GM12878 (cell line): Measurements from ENCODE around the gene SPAG9. TPM values are rescaled to one million over a fixed set of nuclear protein-coding genes. Genes with fewer than 3 reads are reported as not detected.
A peak's percentile ranks its signal among the peaks of the same experiment; 100 is the strongest.

Experiments used
- BRCA1 ChIP-seq: IDR thresholded peaks from 2 replicates; pipeline ENCODE4 v1.6.1; 2011; ENCODE audit warnings: low read depth, low read length, improper control_type of control experiment
- CBFB ChIP-seq: IDR thresholded peaks from 2 replicates; pipeline ENCODE4 v1.6.1; 2016; ENCODE audit warnings: antibody characterized with exemption, low read depth
- CBX5 ChIP-seq: sonication (generic); IDR thresholded peaks from 2 replicates; pipeline ENCODE4 v1.6.1; 2016; ENCODE audit warnings: low read depth, moderate library complexity, mild to moderate bottlenecking, inconsistent platforms
- DPF2 ChIP-seq: fragments of 450-650 bp; IDR thresholded peaks from 2 replicates; pipeline ENCODE4 v1.6.1; 2017; ENCODE audit warnings: mild to moderate bottlenecking
- EED ChIP-seq: sonication (generic); IDR thresholded peaks from 2 replicates; pipeline ENCODE4 v1.6.1; 2016; ENCODE audit warnings: antibody characterized with exemption, low read depth
- EP300 ChIP-seq, 2 experiments: fragments of 150-350 bp in 1 of 2; IDR thresholded peaks; 2 replicates each; pipeline ENCODE4 v1.6.1; 2011 to 2012; ENCODE audit warnings: low read depth in 2 of 2, low read length in 2 of 2, borderline replicate concordance in 1 of 2, improper control_type of control experiment in 1 of 2, inconsistent platforms in 1 of 2; ENCODE audit not compliant: control insufficient read depth in 1 of 2
- EZH2 ChIP-seq: IDR thresholded peaks from 2 replicates; pipeline ENCODE4 v1.6.1; 2012; ENCODE audit warnings: low read depth, mild to moderate bottlenecking, control low read depth, inconsistent platforms, low read length, borderline replicate concordance; ENCODE audit not compliant: control insufficient read depth
- FOXM1 ChIP-seq: IDR thresholded peaks from 2 replicates; pipeline ENCODE4 v1.6.1; 2012; ENCODE audit warnings: low read depth, mild to moderate bottlenecking, inconsistent platforms, low read length, moderate library complexity
- HDGF ChIP-seq: fragments of 450-650 bp; IDR thresholded peaks from 2 replicates; pipeline ENCODE4 v1.6.1; 2016; ENCODE audit warnings: antibody characterized with exemption
- JUND ChIP-seq: IDR thresholded peaks from 2 replicates; pipeline ENCODE4 v1.6.1; 2012; ENCODE audit warnings: low read depth, mild to moderate bottlenecking, low read length, improper control_type of control experiment, moderate library complexity
- MXI1 ChIP-seq: fragments of 150-350 bp; IDR thresholded peaks from 2 replicates; pipeline ENCODE4 v1.6.1; 2011; ENCODE audit warnings: low read depth, mild to moderate bottlenecking, inconsistent platforms, low read length, improper control_type of control experiment
- MYB ChIP-seq: fragments of 150-350 bp; IDR thresholded peaks from 2 replicates; pipeline ENCODE4 v1.6.1; 2014; ENCODE audit warnings: mild to moderate bottlenecking, low read depth, low read length, borderline replicate concordance
- NBN ChIP-seq: fragments of 450-650 bp; IDR thresholded peaks from 2 replicates; pipeline ENCODE4 v1.6.1; 2016
- NR2F1 ChIP-seq: fragments of 450-650 bp; conservative IDR thresholded peaks from 2 replicates; pipeline ENCODE4 v1.6.1; 2017; ENCODE audit warnings: mild to moderate bottlenecking
- NRF1 ChIP-seq: conservative IDR thresholded peaks from 2 replicates; pipeline ENCODE4 v1.6.1; 2011; ENCODE audit warnings: mild to moderate bottlenecking, low read depth, low read length, improper control_type of control experiment
- POLR2A ChIP-seq: IDR thresholded peaks from 2 replicates; pipeline ENCODE4 v1.6.1; 2011; ENCODE audit warnings: low read depth, mild to moderate bottlenecking, low read length
- POLR2AphosphoS2 ChIP-seq: IDR thresholded peaks from 2 replicates; pipeline ENCODE4 v1.6.1; 2011; ENCODE audit warnings: low read depth, mild to moderate bottlenecking, low read length, improper control_type of control experiment, moderate library complexity
- RAD21 ChIP-seq: IDR thresholded peaks from 2 replicates; pipeline ENCODE4 v1.6.1; 2011; ENCODE audit warnings: mild to moderate bottlenecking, low read depth, low read length, moderate library complexity; ENCODE audit not compliant: insufficient read depth
- TCF12 ChIP-seq: IDR thresholded peaks from 2 replicates; pipeline ENCODE4 v1.6.1; 2011; ENCODE audit warnings: low read depth, mild to moderate bottlenecking, low read length
- ZNF207 ChIP-seq: fragments of 450-650 bp; IDR thresholded peaks from 2 replicates; pipeline ENCODE4 v1.6.1; 2014; ENCODE audit warnings: antibody characterized with exemption, mild to moderate bottlenecking, borderline replicate concordance
- polyA plus RNA-seq, 11 experiments: library from polyadenylated mRNA; depleted of rRNA in 4 of 11; unstranded in 6 of 11; stranded (reverse) in 5 of 11; fragments of >200 nt; fragmentation: Nextera tagmentation in 4 of 11; fragmentation: Illumina TruSeq in 1 of 11; extraction: Ambion mirVana in 4 of 11; extraction: Trizol in 1 of 11; gene quantifications; 1 replicate in 1 of 11; 2 replicates in 10 of 11; pipeline versions ENCODE4 v1.2.1 to v1.2.3, GENCODE V29; 2011 to 2016; ENCODE audit warnings: inconsistent platforms in 2 of 11, missing spikeins in 2 of 11, low read depth in 1 of 11
- total RNA-seq, 4 experiments: library from RNA; depleted of rRNA in 3 of 4; stranded (reverse); fragments of >200 nt in 3 of 4; fragmentation: Illumina TruSeq in 1 of 4; extraction: Trizol in 1 of 4; gene quantifications; 2 replicates each; pipeline versions ENCODE4 v1.2.1 to v1.2.3, GENCODE V29; 2013 to 2021
- TF ChIP-seq, protein P1 (sequence below): fragments of 450-650 bp; IDR thresholded peaks from 2 replicates; pipeline ENCODE4 v1.6.1; 2016; ENCODE audit warnings: mild to moderate bottlenecking
- TF ChIP-seq, protein P2 (sequence below): fragments of 150-350 bp; IDR thresholded peaks from 2 replicates; pipeline ENCODE4 v1.6.1; 2014; ENCODE audit warnings: mild to moderate bottlenecking, low read depth, low read length
- TF ChIP-seq, protein P3 (sequence below): fragments of 450-650 bp; IDR thresholded peaks from 2 replicates; pipeline ENCODE4 v1.6.1; 2016; ENCODE audit warnings: mild to moderate bottlenecking
- TF ChIP-seq, protein P4 (sequence below): fragments of 450-650 bp; formaldehyde crosslinking; IDR thresholded peaks from 2 replicates; pipeline ENCODE4 v1.4.0; 2020; ENCODE audit warnings: mild to moderate bottlenecking, moderate library complexity

The SPAG9 gene
- total and polyA plus RNA-seq, 10 of the 15 experiments (the other 5 are each of a cell fraction or from before 2014, with no cell fraction given) = 6.6 to 42.0 (median 24.9) TPM

DNA sequence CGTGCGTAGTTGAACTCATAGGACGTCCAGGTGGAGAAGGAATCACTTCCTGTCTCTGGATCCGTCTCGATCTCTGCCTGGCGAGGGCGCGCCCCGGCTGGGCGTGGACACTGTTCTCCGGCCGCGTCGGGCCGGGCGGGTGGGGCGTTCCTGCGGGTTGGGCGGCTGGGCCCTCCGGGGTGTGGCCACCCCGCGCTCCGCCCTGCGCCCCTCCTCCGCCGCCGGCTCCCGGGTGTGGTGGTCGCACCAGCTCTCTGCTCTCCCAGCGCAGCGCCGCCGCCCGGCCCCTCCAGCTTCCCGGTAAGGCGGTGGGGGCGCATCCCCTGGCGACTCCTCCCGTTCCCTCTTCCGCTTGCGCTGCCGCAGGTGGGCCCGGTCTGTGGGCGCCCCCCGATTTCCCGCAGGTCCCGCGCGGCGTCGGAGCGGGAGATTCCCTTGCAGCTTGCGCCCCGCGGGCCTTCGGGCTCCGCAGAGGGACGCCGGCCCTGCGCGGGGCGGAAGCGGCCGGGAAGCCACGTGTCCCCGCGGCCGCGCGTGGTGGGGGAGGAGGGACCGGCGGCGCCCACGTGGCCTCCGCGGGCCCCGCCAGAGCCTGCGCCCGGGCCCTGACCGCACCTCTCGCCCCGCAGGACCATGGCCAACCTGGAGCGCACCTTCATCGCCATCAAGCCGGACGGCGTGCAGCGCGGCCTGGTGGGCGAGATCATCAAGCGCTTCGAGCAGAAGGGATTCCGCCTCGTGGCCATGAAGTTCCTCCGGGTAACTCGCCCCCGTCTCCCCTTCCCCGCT, 45.7 kb upstream of the SPAG9 start, which contains the start of gene NME2 (continued):
- TF ChIP-seq, protein P1, sequence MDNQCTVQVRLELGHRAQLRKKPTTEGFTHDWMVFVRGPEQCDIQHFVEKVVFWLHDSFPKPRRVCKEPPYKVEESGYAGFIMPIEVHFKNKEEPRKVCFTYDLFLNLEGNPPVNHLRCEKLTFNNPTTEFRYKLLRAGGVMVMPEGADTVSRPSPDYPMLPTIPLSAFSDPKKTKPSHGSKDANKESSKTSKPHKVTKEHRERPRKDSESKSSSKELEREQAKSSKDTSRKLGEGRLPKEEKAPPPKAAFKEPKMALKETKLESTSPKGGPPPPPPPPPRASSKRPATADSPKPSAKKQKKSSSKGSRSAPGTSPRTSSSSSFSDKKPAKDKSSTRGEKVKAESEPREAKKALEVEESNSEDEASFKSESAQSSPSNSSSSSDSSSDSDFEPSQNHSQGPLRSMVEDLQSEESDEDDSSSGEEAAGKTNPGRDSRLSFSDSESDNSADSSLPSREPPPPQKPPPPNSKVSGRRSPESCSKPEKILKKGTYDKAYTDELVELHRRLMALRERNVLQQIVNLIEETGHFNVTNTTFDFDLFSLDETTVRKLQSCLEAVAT = no peak
- no peak for TF ChIP-seq MYB
- TF ChIP-seq NBN = no peak
- no peak for TF ChIP-seq CBFB
- TF ChIP-seq, protein P2, sequence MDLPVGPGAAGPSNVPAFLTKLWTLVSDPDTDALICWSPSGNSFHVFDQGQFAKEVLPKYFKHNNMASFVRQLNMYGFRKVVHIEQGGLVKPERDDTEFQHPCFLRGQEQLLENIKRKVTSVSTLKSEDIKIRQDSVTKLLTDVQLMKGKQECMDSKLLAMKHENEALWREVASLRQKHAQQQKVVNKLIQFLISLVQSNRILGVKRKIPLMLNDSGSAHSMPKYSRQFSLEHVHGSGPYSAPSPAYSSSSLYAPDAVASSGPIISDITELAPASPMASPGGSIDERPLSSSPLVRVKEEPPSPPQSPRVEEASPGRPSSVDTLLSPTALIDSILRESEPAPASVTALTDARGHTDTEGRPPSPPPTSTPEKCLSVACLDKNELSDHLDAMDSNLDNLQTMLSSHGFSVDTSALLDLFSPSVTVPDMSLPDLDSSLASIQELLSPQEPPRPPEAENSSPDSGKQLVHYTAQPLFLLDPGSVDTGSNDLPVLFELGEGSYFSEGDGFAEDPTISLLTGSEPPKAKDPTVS = no peak
- peak; percentile 69 for TF ChIP-seq POLR2A
- no peak for TF ChIP-seq FOXM1
- TF ChIP-seq EZH2 = no peak
- peak; percentile 46; the same call in 1 of the 2 replicates for TF ChIP-seq NR2F1
- TF ChIP-seq, protein P3, sequence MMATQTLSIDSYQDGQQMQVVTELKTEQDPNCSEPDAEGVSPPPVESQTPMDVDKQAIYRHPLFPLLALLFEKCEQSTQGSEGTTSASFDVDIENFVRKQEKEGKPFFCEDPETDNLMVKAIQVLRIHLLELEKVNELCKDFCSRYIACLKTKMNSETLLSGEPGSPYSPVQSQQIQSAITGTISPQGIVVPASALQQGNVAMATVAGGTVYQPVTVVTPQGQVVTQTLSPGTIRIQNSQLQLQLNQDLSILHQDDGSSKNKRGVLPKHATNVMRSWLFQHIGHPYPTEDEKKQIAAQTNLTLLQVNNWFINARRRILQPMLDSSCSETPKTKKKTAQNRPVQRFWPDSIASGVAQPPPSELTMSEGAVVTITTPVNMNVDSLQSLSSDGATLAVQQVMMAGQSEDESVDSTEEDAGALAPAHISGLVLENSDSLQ = no peak
- peak; percentile 17; the same call in 1 of the 2 replicates for TF ChIP-seq TCF12
- 0 out of 2 replicates have a peak, but pooled peaks have one; percentile 67 for TF ChIP-seq POLR2AphosphoS2
- no peak for TF ChIP-seq NRF1
- TF ChIP-seq ZNF207 = 0 out of 2 replicates have a peak, but pooled peaks have one; percentile 73
- TF ChIP-seq HDGF = 0 out of 2 replicates have a peak, but pooled peaks have one; percentile 10
- TF ChIP-seq EED = no peak
- peak; percentile 94 for TF ChIP-seq DPF2
- TF ChIP-seq CBX5 = no peak
- TF ChIP-seq BRCA1 = no peak
- TF ChIP-seq, protein P4, sequence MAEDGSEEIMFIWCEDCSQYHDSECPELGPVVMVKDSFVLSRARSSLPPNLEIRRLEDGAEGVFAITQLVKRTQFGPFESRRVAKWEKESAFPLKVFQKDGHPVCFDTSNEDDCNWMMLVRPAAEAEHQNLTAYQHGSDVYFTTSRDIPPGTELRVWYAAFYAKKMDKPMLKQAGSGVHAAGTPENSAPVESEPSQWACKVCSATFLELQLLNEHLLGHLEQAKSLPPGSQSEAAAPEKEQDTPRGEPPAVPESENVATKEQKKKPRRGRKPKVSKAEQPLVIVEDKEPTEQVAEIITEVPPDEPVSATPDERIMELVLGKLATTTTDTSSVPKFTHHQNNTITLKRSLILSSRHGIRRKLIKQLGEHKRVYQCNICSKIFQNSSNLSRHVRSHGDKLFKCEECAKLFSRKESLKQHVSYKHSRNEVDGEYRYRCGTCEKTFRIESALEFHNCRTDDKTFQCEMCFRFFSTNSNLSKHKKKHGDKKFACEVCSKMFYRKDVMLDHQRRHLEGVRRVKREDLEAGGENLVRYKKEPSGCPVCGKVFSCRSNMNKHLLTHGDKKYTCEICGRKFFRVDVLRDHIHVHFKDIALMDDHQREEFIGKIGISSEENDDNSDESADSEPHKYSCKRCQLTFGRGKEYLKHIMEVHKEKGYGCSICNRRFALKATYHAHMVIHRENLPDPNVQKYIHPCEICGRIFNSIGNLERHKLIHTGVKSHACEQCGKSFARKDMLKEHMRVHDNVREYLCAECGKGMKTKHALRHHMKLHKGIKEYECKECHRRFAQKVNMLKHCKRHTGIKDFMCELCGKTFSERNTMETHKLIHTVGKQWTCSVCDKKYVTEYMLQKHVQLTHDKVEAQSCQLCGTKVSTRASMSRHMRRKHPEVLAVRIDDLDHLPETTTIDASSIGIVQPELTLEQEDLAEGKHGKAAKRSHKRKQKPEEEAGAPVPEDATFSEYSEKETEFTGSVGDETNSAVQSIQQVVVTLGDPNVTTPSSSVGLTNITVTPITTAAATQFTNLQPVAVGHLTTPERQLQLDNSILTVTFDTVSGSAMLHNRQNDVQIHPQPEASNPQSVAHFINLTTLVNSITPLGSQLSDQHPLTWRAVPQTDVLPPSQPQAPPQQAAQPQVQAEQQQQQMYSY (CRISPR knock-in tag) = no peak
- peak; percentile 96 for TF ChIP-seq MXI1
- no peak for TF ChIP-seq EP300 (IDR thresholded peaks at IDR 0.05; ENCODE audit: borderline replicate concordance in 1 of 2, control insufficient read depth in 1 of 2, low read depth in 2 of 2, low read length in 2 of 2)
- no peak for TF ChIP-seq RAD21
- TF ChIP-seq JUND = no peak
